ENCODE data around the gene SURF4.
"Not testable (repeated sequence)": the region's sequence is repeated elsewhere in the genome, so short reads cannot be mapped to it uniquely, and the experiment has no call there.

The SURF4 gene

GRCh38 chr9:133397895-133398294 is 22.0 kb upstream of the SURF4 start:
- no peak for DNase-seq (ENCODE audit: low read depth in 3 of 3, low spot score in 1 of 3)

- DNase-seq (ENCODE audit: low read depth in 3 of 3, low spot score in 1 of 3): no peak
Measured at GRCh38 chr9:133397370-133397769, 21.5 kb upstream of the SURF4 start.

GRCh38 chr9:133396952-133397351 is 21.1 kb upstream of the SURF4 start:
- DNase-seq (ENCODE audit: low read depth in 3 of 3, low spot score in 1 of 3): no peak

GRCh38 chr9:133394687-133395271 is 18.9 kb upstream of the SURF4 start:
- DNase-seq (ENCODE audit: low read depth in 3 of 3, low spot score in 1 of 3): no peak

GRCh38 chr9:133393399-133393798 is 17.5 kb upstream of the SURF4 start:
- no peak for DNase-seq (ENCODE audit: low read depth in 3 of 3, low spot score in 1 of 3)

- not testable (repeated sequence) for DNase-seq (ENCODE audit: low read depth in 3 of 3, low spot score in 1 of 3)
Measured at GRCh38 chr9:133392308-133392707, 16.4 kb upstream of the SURF4 start.

- not testable (repeated sequence) for DNase-seq (ENCODE audit: low read depth in 3 of 3, low spot score in 1 of 3)
Measured at GRCh38 chr9:133391449-133391848, 15.6 kb upstream of the SURF4 start.

- DNase-seq (ENCODE audit: low read depth in 3 of 3, low spot score in 1 of 3): no peak
Measured at GRCh38 chr9:133390713-133391112, 14.9 kb upstream of the SURF4 start.

- DNase-seq (ENCODE audit: low read depth in 3 of 3, low spot score in 1 of 3): no peak
Measured at GRCh38 chr9:133389562-133389961, 13.7 kb upstream of the SURF4 start.

GRCh38 chr9:133389025-133389557 is 13.2 kb upstream of the SURF4 start:
- DNase-seq (ENCODE audit: low read depth in 3 of 3, low spot score in 1 of 3): no peak

- no peak for DNase-seq (ENCODE audit: low read depth in 3 of 3, low spot score in 1 of 3)
Measured at GRCh38 chr9:133387680-133388079, 11.8 kb upstream of the SURF4 start.

GRCh38 chr9:133386338-133386737 is 10.5 kb upstream of the SURF4 start:
- no peak for DNase-seq (ENCODE audit: low read depth in 3 of 3, low spot score in 1 of 3)

GRCh38 chr9:133385452-133385851 is 9.6 kb upstream of the SURF4 start:
- no peak for DNase-seq (ENCODE audit: low read depth in 3 of 3, low spot score in 1 of 3)

- no peak for DNase-seq (ENCODE audit: low read depth in 3 of 3, low spot score in 1 of 3)
Measured at GRCh38 chr9:133384736-133385321, 9.0 kb upstream of the SURF4 start.

- DNase-seq (ENCODE audit: low read depth in 3 of 3, low spot score in 1 of 3): no peak
Measured at GRCh38 chr9:133383438-133383837, 7.6 kb upstream of the SURF4 start.

GRCh38 chr9:133382507-133383141 is 6.8 kb upstream of the SURF4 start:
- DNase-seq (ENCODE audit: low read depth in 3 of 3, low spot score in 1 of 3): no peak

- no peak for DNase-seq (ENCODE audit: low read depth in 3 of 3, low spot score in 1 of 3)
Measured at GRCh38 chr9:133380734-133381133, 4.9 kb upstream of the SURF4 start.

GRCh38 chr9:133379153-133380086 is 3.6 kb upstream of the SURF4 start:
- DNase-seq (ENCODE audit: low read depth in 3 of 3, low spot score in 1 of 3): no peak

GRCh38 chr9:133378408-133378962 is 2.6 kb upstream of the SURF4 start:
- no peak for DNase-seq (ENCODE audit: low read depth in 3 of 3, low spot score in 1 of 3)

- no peak for DNase-seq (ENCODE audit: low read depth in 3 of 3, low spot score in 1 of 3)
Measured at GRCh38 chr9:133377721-133378216, 1.9 kb upstream of the SURF4 start.

GRCh38 chr9:133377280-133377679 is 1.4 kb upstream of the SURF4 start:
- not testable (repeated sequence) for DNase-seq (ENCODE audit: low read depth in 3 of 3, low spot score in 1 of 3)
